ENCODE data around the gene FAM234B. TPM values are rescaled to one million over a fixed set of nuclear protein-coding genes. Genes with fewer than 3 reads are reported as not detected.
A peak's percentile ranks its signal among the peaks of the same experiment; 100 is the strongest.

Gene FAM234B
- total and polyA plus RNA-seq, 2 donors (not counting 1 experiment from before 2014, with no cell fraction given), result 2.6 to 8.2 TPM

DNA sequence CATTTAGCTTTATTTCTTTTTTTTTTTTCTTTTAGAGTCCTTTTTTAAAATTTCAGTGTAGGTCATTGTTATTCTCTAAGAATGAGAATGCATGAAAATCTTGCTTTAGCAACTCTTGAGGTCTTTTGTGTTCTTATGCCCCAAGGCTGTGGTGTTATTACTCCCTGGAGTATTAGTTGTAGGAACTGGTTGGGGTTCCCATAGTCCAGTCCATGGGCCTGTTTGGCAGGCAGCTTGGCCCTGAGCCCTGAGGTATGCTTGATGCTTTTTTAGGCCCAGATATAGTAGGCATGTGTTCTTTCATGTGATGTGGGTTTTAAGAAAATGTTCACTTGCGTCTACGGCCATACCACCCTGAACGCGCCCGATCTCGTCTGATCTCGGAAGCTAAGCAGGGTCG, 1.6 kb downstream of the FAM234B start:
- Histone ChIP-seq H3K4me2 (replicated peaks; ENCODE audit: low read depth, low read length, poor library complexity, severe bottlenecking) (no peak overlapping the region), H3K4me1 (ENCODE audit: control insufficient read depth in 2 of 2, insufficient read depth in 2 of 2, low read length in 2 of 2) (peaks cover 9 to 12% of the 10 kb centered on the region in 2 donors), H2AFZ (ENCODE audit: insufficient read depth, low read depth, low read length, poor library complexity, severe bottlenecking) (no peak overlapping the region), H3K9ac (ENCODE audit: low read length) (no peak overlapping the region), H3K4me3 (ENCODE audit: control extremely low read depth in 1 of 5, extremely low read depth in 1 of 5, insufficient read depth in 1 of 5, low read depth in 2 of 5, low read length in 4 of 5) (no peak overlapping the region), H3K9me3 (ENCODE audit: control extremely low read depth in 1 of 3, control insufficient read depth in 2 of 3, insufficient read depth in 1 of 3, low read length in 2 of 3) (no peaks in the 10 kb centered on the region), H3K27ac (ENCODE audit: low read length in 2 of 2) (no peak overlapping the region), H3K79me2 (ENCODE audit: control insufficient read depth, insufficient read depth, low read length) (peaks cover 9% of the 10 kb centered on the region), H3K36me3 (replicated peaks in 1 of 2; ENCODE audit: control extremely low read depth in 1 of 2, control insufficient read depth in 1 of 2, extremely low read depth in 1 of 2, insufficient read depth in 2 of 2, low read length in 1 of 2) (no peaks in the 10 kb centered on the region), H4K20me1 (ENCODE audit: control insufficient read depth, insufficient read depth, low read length, poor library complexity, severe bottlenecking) (no peaks in the 10 kb centered on the region), H3K27me3 (replicated peaks in 1 of 4; ENCODE audit: control extremely low read depth in 1 of 4, control insufficient read depth in 3 of 4, insufficient read depth in 4 of 4, low read length in 3 of 4) (no peaks in the 10 kb centered on the region)
- TF ChIP-seq, protein P1, sequence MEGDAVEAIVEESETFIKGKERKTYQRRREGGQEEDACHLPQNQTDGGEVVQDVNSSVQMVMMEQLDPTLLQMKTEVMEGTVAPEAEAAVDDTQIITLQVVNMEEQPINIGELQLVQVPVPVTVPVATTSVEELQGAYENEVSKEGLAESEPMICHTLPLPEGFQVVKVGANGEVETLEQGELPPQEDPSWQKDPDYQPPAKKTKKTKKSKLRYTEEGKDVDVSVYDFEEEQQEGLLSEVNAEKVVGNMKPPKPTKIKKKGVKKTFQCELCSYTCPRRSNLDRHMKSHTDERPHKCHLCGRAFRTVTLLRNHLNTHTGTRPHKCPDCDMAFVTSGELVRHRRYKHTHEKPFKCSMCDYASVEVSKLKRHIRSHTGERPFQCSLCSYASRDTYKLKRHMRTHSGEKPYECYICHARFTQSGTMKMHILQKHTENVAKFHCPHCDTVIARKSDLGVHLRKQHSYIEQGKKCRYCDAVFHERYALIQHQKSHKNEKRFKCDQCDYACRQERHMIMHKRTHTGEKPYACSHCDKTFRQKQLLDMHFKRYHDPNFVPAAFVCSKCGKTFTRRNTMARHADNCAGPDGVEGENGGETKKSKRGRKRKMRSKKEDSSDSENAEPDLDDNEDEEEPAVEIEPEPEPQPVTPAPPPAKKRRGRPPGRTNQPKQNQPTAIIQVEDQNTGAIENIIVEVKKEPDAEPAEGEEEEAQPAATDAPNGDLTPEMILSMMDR (IDR thresholded peaks at IDR 0.05), result no peak
- no peak for TF ChIP-seq EZH2 (IDR thresholded peaks at IDR 0.05; ENCODE audit: borderline replicate concordance, insufficient read depth, low read depth, low read length, poor library complexity, severe bottlenecking)
- ATAC-seq (ENCODE audit: low read depth) (no peak), DNase-seq (no peak)
- Mint-ChIP-seq H3K27me3 (no peaks in the 10 kb centered on the region), H3K9me3 (ENCODE audit: insufficient read depth) (no peaks in the 10 kb centered on the region), H3K4me1 (peaks cover 15% of the 10 kb centered on the region), H3K27ac (no peak overlapping the region), H3K4me3 (peak overlapping the region; percentile 42)
- ChIA-PET POLR2A (no interaction called here), CTCF (interaction anchor here (1.2 to 3.4 kb wide), 2 partner anchors 22 to 167 kb away, joined by 3 to 34 read pairs; no protein-coding TSS in a partner anchor)
- WGBS (ENCODE audit: insufficient coverage), result no CpG with 5 or more reads among the region's 8 CpGs
- intact Hi-C loops (cut with micrococcal nuclease), result loop anchor here (2.0 kb wide), 1 partner anchor 55 kb away; no protein-coding TSS in a partner anchor

DNA sequence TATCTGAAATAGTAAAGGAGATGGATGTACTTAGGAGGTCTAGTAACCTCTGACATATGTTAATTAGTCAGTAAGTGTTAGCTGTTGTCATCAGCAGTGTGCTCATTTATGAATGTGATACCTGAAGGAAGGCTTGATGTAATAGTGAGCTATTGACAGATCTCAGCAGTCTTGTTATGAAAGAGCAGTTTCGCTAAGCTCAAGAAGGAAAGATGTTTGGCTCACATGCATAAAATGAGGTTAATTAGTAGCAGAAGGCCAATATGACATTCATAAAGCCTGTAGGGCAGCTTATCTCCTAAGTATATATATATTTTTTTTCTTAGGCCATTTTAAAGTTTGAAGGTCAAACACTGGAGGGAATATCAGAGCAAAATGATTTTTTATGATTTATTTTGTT, 2.8 kb downstream of the FAM234B start:
- Histone ChIP-seq H3K79me2 (ENCODE audit: control insufficient read depth, insufficient read depth, low read length) (peaks cover 9% of the 10 kb centered on the region), H3K27ac (ENCODE audit: low read length in 2 of 2) (no peak overlapping the region), H3K36me3 (replicated peaks in 1 of 2; ENCODE audit: control extremely low read depth in 1 of 2, control insufficient read depth in 1 of 2, extremely low read depth in 1 of 2, insufficient read depth in 2 of 2, low read length in 1 of 2) (no peaks in the 10 kb centered on the region), H3K4me3 (ENCODE audit: control extremely low read depth in 1 of 5, extremely low read depth in 1 of 5, insufficient read depth in 1 of 5, low read depth in 2 of 5, low read length in 4 of 5) (no peak overlapping the region), H3K9me3 (ENCODE audit: control extremely low read depth in 1 of 3, control insufficient read depth in 2 of 3, insufficient read depth in 1 of 3, low read length in 2 of 3) (no peaks in the 10 kb centered on the region), H3K27me3 (replicated peaks in 1 of 4; ENCODE audit: control extremely low read depth in 1 of 4, control insufficient read depth in 3 of 4, insufficient read depth in 4 of 4, low read length in 3 of 4) (no peaks in the 10 kb centered on the region), H4K20me1 (ENCODE audit: control insufficient read depth, insufficient read depth, low read length, poor library complexity, severe bottlenecking) (no peaks in the 10 kb centered on the region), H3K9ac (ENCODE audit: low read length) (no peak overlapping the region), H2AFZ (ENCODE audit: insufficient read depth, low read depth, low read length, poor library complexity, severe bottlenecking) (no peak overlapping the region), H3K4me2 (replicated peaks; ENCODE audit: low read depth, low read length, poor library complexity, severe bottlenecking) (no peak overlapping the region), H3K4me1 (ENCODE audit: control insufficient read depth in 2 of 2, insufficient read depth in 2 of 2, low read length in 2 of 2) (peaks cover 9 to 12% of the 10 kb centered on the region in 2 donors)
- ChIA-PET POLR2A (no interaction called here), CTCF (interaction anchor here (1.2 to 1.3 kb wide), 2 partner anchors 23 to 165 kb away, joined by 3 to 6 read pairs; no protein-coding TSS in a partner anchor)
- ATAC-seq (ENCODE audit: low read depth) (no peak), DNase-seq (no peak)
- no peak overlapping the region for H3K4me3 Mint-ChIP-seq
- no CpG with 5 or more reads among the region's 1 CpG for WGBS (ENCODE audit: insufficient coverage)
- H3K4me1 Mint-ChIP-seq, result peaks cover 13% of the 10 kb centered on the region
- no peaks in the 10 kb centered on the region for H3K9me3 Mint-ChIP-seq (ENCODE audit: insufficient read depth)
- H3K27ac Mint-ChIP-seq, result no peak overlapping the region
- intact Hi-C loops (cut with micrococcal nuclease), result no loop called here
- TF ChIP-seq, protein P1 (IDR thresholded peaks at IDR 0.05), result no peak
- H3K27me3 Mint-ChIP-seq, result no peaks in the 10 kb centered on the region
